HG03460 (cell line): ENCODE measurements around the gene DNAH3.
"Not testable (repeated sequence)": the region's sequence is repeated elsewhere in the genome, so short reads cannot be mapped to it uniquely, and the experiment has no call there.

Source experiments
- ATAC-seq: cut with Tn5 transposase; IDR thresholded peaks from one replicate; pipeline ENCODE4 v1.9.1; 2021; ENCODE audit not compliant: unreplicated experiment

The DNAH3 gene

GRCh38 chr16:21009815-21010214, 140.8 kb downstream of the DNAH3 start:
- ATAC-seq = no peak

GRCh38 chr16:21005008-21005407, 145.6 kb downstream of the DNAH3 start:
- ATAC-seq = no peak

- no peak for ATAC-seq
These were observed 149.4 kb downstream of the DNAH3 start for GRCh38 chr16:21001262-21001661.

- no peak for ATAC-seq
These were observed 153.5 kb downstream of the DNAH3 start for GRCh38 chr16:20997147-20997546.

- ATAC-seq = no peak
These were observed 154.9 kb downstream of the DNAH3 start for GRCh38 chr16:20995711-20996110.

- not testable (repeated sequence) for ATAC-seq
These were observed 161.1 kb downstream of the DNAH3 start for GRCh38 chr16:20989496-20990070.

GRCh38 chr16:20987049-20987448, 163.6 kb downstream of the DNAH3 start:
- no peak for ATAC-seq

GRCh38 chr16:20984019-20984418, 166.6 kb downstream of the DNAH3 start:
- no peak for ATAC-seq

GRCh38 chr16:20976576-20976975, 174.1 kb downstream of the DNAH3 start:
- ATAC-seq = no peak

- not testable (repeated sequence) for ATAC-seq
These were observed 177.4 kb downstream of the DNAH3 start for GRCh38 chr16:20973201-20973600.

- no peak for ATAC-seq
These were observed 179.2 kb downstream of the DNAH3 start for GRCh38 chr16:20971401-20971800.

- no peak for ATAC-seq
These were observed 181.3 kb downstream of the DNAH3 start for GRCh38 chr16:20969386-20969785.

- no peak for ATAC-seq
These were observed 181.9 kb downstream of the DNAH3 start for GRCh38 chr16:20968765-20969164.

- ATAC-seq = no peak
These were observed 189.7 kb downstream of the DNAH3 start for GRCh38 chr16:20960899-20961298.

GRCh38 chr16:20957153-20957552, 193.5 kb downstream of the DNAH3 start:
- ATAC-seq = no peak

- ATAC-seq = no peak
These were observed 194.3 kb downstream of the DNAH3 start for GRCh38 chr16:20956319-20956718.

GRCh38 chr16:20954574-20954973, 196.1 kb downstream of the DNAH3 start:
- no peak for ATAC-seq

- ATAC-seq = no peak
These were observed 198.3 kb downstream of the DNAH3 start for GRCh38 chr16:20952139-20952920.

- ATAC-seq = no peak
These were observed 200.4 kb downstream of the DNAH3 start for GRCh38 chr16:20950294-20950693.

- no peak for ATAC-seq
These were observed 201.0 kb downstream of the DNAH3 start for GRCh38 chr16:20949660-20950059.

- ATAC-seq = no peak
These were observed 202.2 kb downstream of the DNAH3 start for GRCh38 chr16:20948444-20948843.

GRCh38 chr16:20946015-20946629, 204.5 kb downstream of the DNAH3 start:
- no peak for ATAC-seq
